ENCODE data around the gene KRABD2.
A peak's percentile ranks its signal among the peaks of the same experiment; 100 is the strongest.
"Not testable (repeated sequence)": the region's sequence is repeated elsewhere in the genome, so short reads cannot be mapped to it uniquely, and the experiment has no call there.

The KRABD2 gene

DNA sequence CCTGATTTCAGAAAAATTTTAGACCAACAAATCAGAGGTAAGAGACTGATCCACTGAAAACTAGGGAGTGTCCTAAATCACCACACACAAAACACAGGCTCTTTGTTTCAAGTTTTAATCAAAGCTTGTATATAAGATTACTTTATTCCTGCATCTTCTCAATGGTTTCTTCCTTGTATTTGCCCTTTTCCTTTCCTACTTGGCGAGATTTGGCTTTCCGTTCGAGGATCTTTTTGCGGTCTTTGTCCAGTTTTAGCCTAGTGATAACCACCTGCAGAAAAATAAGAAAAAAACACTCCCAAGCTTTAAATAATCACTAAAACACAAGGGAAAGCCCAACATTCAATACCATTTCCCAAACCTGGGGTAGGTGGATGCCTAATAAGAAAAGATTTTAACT is 918 bp upstream of the KRABD2 start:
- H3K79me2 ChIP-seq (ENCODE audit: insufficient read depth, low read length), result peaks cover 42% of the 10 kb centered on the region

DNA sequence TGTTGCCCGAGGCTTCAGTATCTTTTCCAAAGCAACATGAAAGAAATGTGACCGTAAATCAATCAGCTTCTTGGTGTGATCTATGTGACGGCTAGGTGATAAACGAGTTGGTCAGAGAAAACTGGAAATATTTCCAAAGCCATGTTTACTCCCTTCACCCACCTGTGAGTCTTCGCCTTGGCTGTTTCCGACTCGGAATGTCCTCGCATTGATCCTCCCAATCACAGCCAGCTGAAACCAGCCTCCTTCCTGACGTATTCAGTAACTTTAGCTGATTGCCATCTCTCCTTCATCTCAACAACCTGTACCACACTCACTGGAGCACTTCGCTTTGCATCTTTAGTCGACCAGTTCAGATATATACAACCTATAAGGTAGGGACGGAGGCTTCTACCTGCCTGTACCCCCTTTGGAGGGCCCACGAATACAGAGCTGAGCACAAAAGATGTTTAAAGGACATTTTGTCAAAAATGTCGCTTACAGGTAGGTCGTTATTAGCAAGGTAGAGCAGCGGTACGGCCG is 705 bp downstream of the KRABD2 start:
- H3K9me3 ChIP-seq (ENCODE audit: low read depth, low read length), result no peaks in the 10 kb centered on the region
- H3K27ac ChIP-seq (ENCODE audit: low read depth, low read length), result peak overlapping the region; percentile 63
- peaks cover 40% of the 10 kb centered on the region for H3K36me3 ChIP-seq (ENCODE audit: insufficient read depth, low read length)

More for the DNA sequence above, 918 bp upstream of the KRABD2 start:
- no peaks in the 10 kb centered on the region for H3K9me3 ChIP-seq (ENCODE audit: low read depth, low read length)
- no peak overlapping the region for H3K27ac ChIP-seq (ENCODE audit: low read depth, low read length)
- H3K4me3 ChIP-seq (ENCODE audit: insufficient read depth, low read length), result no peak overlapping the region
- peaks cover 51% of the 10 kb centered on the region for H3K36me3 ChIP-seq (ENCODE audit: insufficient read depth, low read length)
- no peak overlapping the region for H3K4me2 ChIP-seq (ENCODE audit: insufficient read depth, low read length)
- peaks cover 30% of the 10 kb centered on the region for H3K4me1 ChIP-seq (ENCODE audit: insufficient read depth, low read length)
- H4K20me1 ChIP-seq (ENCODE audit: insufficient read depth, low read length), result peaks cover 30% of the 10 kb centered on the region
- DNase-seq (ENCODE audit: insufficient read length, low spot score, missing footprints), result no peak
- TF ChIP-seq, protein P1, sequence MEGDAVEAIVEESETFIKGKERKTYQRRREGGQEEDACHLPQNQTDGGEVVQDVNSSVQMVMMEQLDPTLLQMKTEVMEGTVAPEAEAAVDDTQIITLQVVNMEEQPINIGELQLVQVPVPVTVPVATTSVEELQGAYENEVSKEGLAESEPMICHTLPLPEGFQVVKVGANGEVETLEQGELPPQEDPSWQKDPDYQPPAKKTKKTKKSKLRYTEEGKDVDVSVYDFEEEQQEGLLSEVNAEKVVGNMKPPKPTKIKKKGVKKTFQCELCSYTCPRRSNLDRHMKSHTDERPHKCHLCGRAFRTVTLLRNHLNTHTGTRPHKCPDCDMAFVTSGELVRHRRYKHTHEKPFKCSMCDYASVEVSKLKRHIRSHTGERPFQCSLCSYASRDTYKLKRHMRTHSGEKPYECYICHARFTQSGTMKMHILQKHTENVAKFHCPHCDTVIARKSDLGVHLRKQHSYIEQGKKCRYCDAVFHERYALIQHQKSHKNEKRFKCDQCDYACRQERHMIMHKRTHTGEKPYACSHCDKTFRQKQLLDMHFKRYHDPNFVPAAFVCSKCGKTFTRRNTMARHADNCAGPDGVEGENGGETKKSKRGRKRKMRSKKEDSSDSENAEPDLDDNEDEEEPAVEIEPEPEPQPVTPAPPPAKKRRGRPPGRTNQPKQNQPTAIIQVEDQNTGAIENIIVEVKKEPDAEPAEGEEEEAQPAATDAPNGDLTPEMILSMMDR (IDR thresholded peaks at IDR 0.05; ENCODE audit: extremely low read depth, low read depth, low read length), result no peak
- H2AFZ ChIP-seq (ENCODE audit: low read length), result no peak overlapping the region
- no peaks in the 10 kb centered on the region for H3K27me3 ChIP-seq (ENCODE audit: insufficient read depth, low read length)

DNA sequence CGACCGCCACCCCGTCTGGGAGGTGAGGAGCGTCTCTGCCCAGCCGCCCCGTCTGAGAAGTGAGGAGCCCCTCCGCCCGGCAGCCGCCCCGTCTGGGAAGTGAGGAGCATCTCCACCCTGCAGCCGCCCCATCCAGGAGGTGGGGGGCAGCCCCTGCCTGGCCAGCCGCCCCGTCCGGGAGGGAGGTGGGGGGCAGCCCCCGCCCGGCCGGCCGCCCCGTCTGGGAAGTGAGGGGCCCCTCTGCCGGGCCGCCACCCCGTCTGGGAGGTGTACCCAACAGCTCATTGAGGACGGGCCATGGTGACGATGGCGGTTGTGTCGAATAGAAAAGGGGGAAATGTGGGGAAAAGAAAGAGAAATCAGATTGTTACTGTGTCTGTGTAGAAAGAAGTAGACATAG is 2.6 kb downstream of the KRABD2 start:
- not testable (repeated sequence) for H3K9me3 ChIP-seq (ENCODE audit: low read depth, low read length); H3K4me2 ChIP-seq (ENCODE audit: insufficient read depth, low read length); H3K79me2 ChIP-seq (ENCODE audit: insufficient read depth, low read length); H2AFZ ChIP-seq (ENCODE audit: low read length); H3K4me3 ChIP-seq (ENCODE audit: insufficient read depth, low read length); DNase-seq (ENCODE audit: insufficient read length, low spot score, missing footprints); H3K27me3 ChIP-seq (ENCODE audit: insufficient read depth, low read length); H4K20me1 ChIP-seq (ENCODE audit: insufficient read depth, low read length); H3K27ac ChIP-seq (ENCODE audit: low read depth, low read length)
- Histone ChIP-seq H3K36me3 (ENCODE audit: insufficient read depth, low read length) (peaks cover 37% of the 10 kb centered on the region), H3K4me1 (ENCODE audit: insufficient read depth, low read length) (peaks cover 10% of the 10 kb centered on the region)

More for the DNA sequence above, 705 bp downstream of the KRABD2 start:
- Histone ChIP-seq H3K4me3 (ENCODE audit: insufficient read depth, low read length) (peak overlapping the region; percentile 85), H2AFZ (ENCODE audit: low read length) (peak overlapping the region; percentile 69), H4K20me1 (ENCODE audit: insufficient read depth, low read length) (peaks cover 17% of the 10 kb centered on the region), H3K79me2 (ENCODE audit: insufficient read depth, low read length) (peaks cover 25% of the 10 kb centered on the region), H3K27me3 (ENCODE audit: insufficient read depth, low read length) (no peaks in the 10 kb centered on the region), H3K4me1 (ENCODE audit: insufficient read depth, low read length) (peaks cover 17% of the 10 kb centered on the region), H3K4me2 (ENCODE audit: insufficient read depth, low read length) (peak overlapping the region; percentile 94)
- TF ChIP-seq, protein P1 (IDR thresholded peaks at IDR 0.05; ENCODE audit: extremely low read depth, low read depth, low read length), result no peak
- DNase-seq (ENCODE audit: insufficient read length, low spot score, missing footprints), result peak; percentile 88

DNA sequence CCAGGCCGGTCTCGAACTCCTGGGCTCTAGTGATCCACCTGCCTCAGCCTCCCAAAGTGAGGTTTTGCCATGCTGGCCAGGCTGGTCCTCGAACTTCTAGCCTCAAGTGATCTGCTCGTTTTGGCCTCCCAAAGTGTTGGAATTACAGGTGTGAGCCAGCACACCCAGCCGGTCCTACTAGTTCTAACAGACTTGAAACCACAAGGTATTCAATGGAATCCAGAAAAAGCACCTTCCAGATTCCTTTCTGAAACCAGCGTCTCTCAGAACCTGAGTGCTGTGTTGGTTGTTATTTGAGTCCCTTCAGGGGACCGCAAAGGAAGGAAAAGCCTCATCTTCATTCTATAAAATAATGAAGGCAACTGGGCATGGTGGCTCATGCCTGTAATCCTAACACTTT is 4.1 kb downstream of the KRABD2 start:
- Histone ChIP-seq H3K9me3 (ENCODE audit: low read depth, low read length) (no peaks in the 10 kb centered on the region), H3K27me3 (ENCODE audit: insufficient read depth, low read length) (no peaks in the 10 kb centered on the region), H3K36me3 (ENCODE audit: insufficient read depth, low read length) (peaks cover 24% of the 10 kb centered on the region), H3K27ac (ENCODE audit: low read depth, low read length) (no peak overlapping the region), H3K4me3 (ENCODE audit: insufficient read depth, low read length) (no peak overlapping the region), H2AFZ (ENCODE audit: low read length) (no peak overlapping the region), H3K4me2 (ENCODE audit: insufficient read depth, low read length) (no peak overlapping the region), H4K20me1 (ENCODE audit: insufficient read depth, low read length) (no peaks in the 10 kb centered on the region), H3K4me1 (ENCODE audit: insufficient read depth, low read length) (peaks cover 10% of the 10 kb centered on the region), H3K79me2 (ENCODE audit: insufficient read depth, low read length) (peaks cover 5% of the 10 kb centered on the region)
- no peak for DNase-seq (ENCODE audit: insufficient read length, low spot score, missing footprints)
- TF ChIP-seq, protein P1 (IDR thresholded peaks at IDR 0.05; ENCODE audit: extremely low read depth, low read depth, low read length), result no peak
